ENCODE data around the gene TRIP10.

- TF ChIP-seq EP300 (IDR thresholded peaks at IDR 0.05) (no peak), CTCF (IDR thresholded peaks at IDR 0.05) (no peak)
Measured at GRCh38 chr19:6793411-6793810, 53.9 kb downstream of the TRIP10 start.

Data from ovary (tissue), 3 donors.